HepG2 (cell line): Measurements from ENCODE around the gene TMTC1. TPM values are rescaled to one million over a fixed set of nuclear protein-coding genes. Genes with fewer than 3 reads are reported as not detected.

Experiments used
- ATAC-seq: fragments of 200-7000 bp; cut with Tn5 transposase; 3 replicates; pipeline ENCODE4 v1.9.1; 2020; ENCODE audit warnings: mild to moderate bottlenecking, moderate library complexity
- BruUV-seq: library from RNA; stranded (reverse); fragments of 400-500 nt; replicated peaks from 2 replicates; lab custom pipeline; 2021; lab: Mats Ljungman, UMichigan
- CTCF ChIA-PET: fragments of 300-600 bp; formaldehyde crosslinking; extraction: SDS; loops from one replicate; lab custom pipeline; 2021; ENCODE audit warnings: low total read pairs, inconsistent platforms, low intra/inter-chr PET ratio; lab: Yijun Ruan, JAX
- POLR2A ChIA-PET: fragments of 350-600 bp; sonication (Branson Sonifier 250); formaldehyde crosslinking; loops from one replicate; lab custom pipeline; 2020; ENCODE audit warnings: antibody characterized with exemption, inconsistent platforms; lab: Yijun Ruan, JAX
- DNase-seq: peaks from one replicate; pipeline ENCODE4 v3.0.0-alpha.2; 2015; ENCODE audit warnings: low spot score
- FAIRE-seq: peaks from 3 replicates; lab custom pipeline; 2011; peaks lifted over from hg19 to GRCh38; lab: Jason Lieb, UNC
- H2AFZ ChIP-seq: one replicate; pipeline ENCODE4 v1.6.1; 2011; ENCODE audit warnings: low read length, inconsistent platforms
- H3K27ac ChIP-seq: fragments of 300-600 bp; 3 replicates; pipeline ENCODE4 v1.8.0; 2011; ENCODE audit warnings: mixed run types, mild to moderate bottlenecking, mixed read lengths, low read length, inconsistent platforms; ENCODE audit not compliant: insufficient read depth; ENCODE audit errors: extremely low read length
- H3K27me3 ChIP-seq, 2 experiments: fragments of 200-600 bp in 1 of 2; 2 replicates in 1 of 2; 3 replicates in 1 of 2; pipeline versions ENCODE4 v1.6.0 to v1.8.0; 2011; ENCODE audit warnings: low read length in 2 of 2, mild to moderate bottlenecking in 2 of 2, moderate library complexity in 2 of 2, inconsistent platforms in 1 of 2; ENCODE audit not compliant: insufficient read depth in 2 of 2, control insufficient read depth in 1 of 2
- H3K36me3 ChIP-seq, 2 experiments: fragments of 200-600 bp in 1 of 2; replicated peaks in 1 of 2; 2 replicates in 1 of 2; 3 replicates in 1 of 2; pipeline versions ENCODE4 v1.5.1 to v1.8.0; 2011; ENCODE audit warnings: low read length in 2 of 2, inconsistent platforms in 1 of 2; ENCODE audit not compliant: insufficient read depth in 2 of 2, control insufficient read depth in 1 of 2
- H3K4me1 ChIP-seq: 2 replicates; pipeline ENCODE4 v1.5.1; 2012; ENCODE audit warnings: low read length, inconsistent platforms; ENCODE audit not compliant: insufficient read depth
- H3K4me2 ChIP-seq: 2 replicates; pipeline ENCODE4 v1.6.0; 2011; ENCODE audit warnings: low read depth, low read length, inconsistent platforms
- H3K4me3 ChIP-seq, 3 experiments: fragments of 200-600 bp in 1 of 3; sonication (generic), shearing (Covaris generic) in 1 of 3; replicated peaks in 1 of 3; 2 replicates each; pipeline ENCODE4 v1.5.1; 2011 to 2016; ENCODE audit warnings: low read length in 3 of 3, inconsistent platforms in 2 of 3, low read depth in 2 of 3, mild to moderate bottlenecking in 2 of 3, control low read depth in 1 of 3, mixed read lengths in 1 of 3; ENCODE audit not compliant: insufficient read depth in 1 of 3
- H3K79me2 ChIP-seq: one replicate; pipeline ENCODE4 v1.6.1; 2011; ENCODE audit warnings: low read length, inconsistent platforms; ENCODE audit not compliant: insufficient read depth
- H3K9ac ChIP-seq: 2 replicates; pipeline ENCODE4 v1.6.0; 2011; ENCODE audit warnings: mild to moderate bottlenecking, low read depth, low read length, inconsistent platforms; ENCODE audit not compliant: insufficient read depth
- H3K9me3 ChIP-seq: 2 replicates; pipeline ENCODE4 v1.5.1; 2012; ENCODE audit warnings: mild to moderate bottlenecking, low read length
- H4K20me1 ChIP-seq: 2 replicates; pipeline ENCODE4 v1.6.0; 2011; ENCODE audit warnings: inconsistent platforms, mild to moderate bottlenecking, low read length, moderate library complexity; ENCODE audit not compliant: insufficient read depth
- ATF4 ChIP-seq, 2 experiments: fragments of 450-650 bp in 1 of 2; sonication (generic) in 1 of 2; formaldehyde crosslinking; IDR thresholded peaks; 2 replicates each; pipeline versions ENCODE4 v1.5.0 to v1.8.0; 2020 to 2022; ENCODE audit warnings: mild to moderate bottlenecking in 1 of 2, missing genetic modification reagents in 1 of 2
- BORCS8-MEF2B ChIP-seq: sonication (generic); formaldehyde crosslinking; IDR thresholded peaks from 2 replicates; pipeline ENCODE4 v1.8.0; 2022; ENCODE audit warnings: mild to moderate bottlenecking, missing genetic modification reagents
- GATAD1 ChIP-seq: IDR thresholded peaks from 2 replicates; pipeline ENCODE4 v1.6.1; 2016; ENCODE audit warnings: missing genetic modification reagents, missing compliant biosample characterization
- KLF15 ChIP-seq: sonication (generic); formaldehyde crosslinking; IDR thresholded peaks from 2 replicates; pipeline ENCODE4 v1.8.1; 2023; ENCODE audit warnings: borderline replicate concordance, mild to moderate bottlenecking, inconsistent platforms, missing genetic modification reagents, mixed read lengths
- KLF6 ChIP-seq: IDR thresholded peaks from 2 replicates; pipeline ENCODE4 v1.8.0; 2016; ENCODE audit warnings: missing biosample characterization, missing genetic modification reagents
- MLLT10 ChIP-seq: sonication (generic); formaldehyde crosslinking; IDR thresholded peaks from 2 replicates; pipeline ENCODE4 v1.4.0; 2020; ENCODE audit warnings: missing genetic modification reagents
- PHF21A ChIP-seq: sonication (generic); formaldehyde crosslinking; IDR thresholded peaks from 2 replicates; pipeline ENCODE4 v1.5.0; 2020; ENCODE audit warnings: mild to moderate bottlenecking, missing genetic modification reagents
- RXRB ChIP-seq: IDR thresholded peaks from 2 replicates; pipeline ENCODE4 v1.6.1; 2016; ENCODE audit warnings: borderline replicate concordance, missing genetic modification reagents, missing compliant biosample characterization
- SOX5 ChIP-seq: IDR thresholded peaks from 2 replicates; pipeline ENCODE4 v1.6.1; 2016; ENCODE audit warnings: borderline replicate concordance
- ZFP1 ChIP-seq: IDR thresholded peaks from 2 replicates; pipeline ENCODE4 v1.6.1; 2016
- ZNF101 ChIP-seq: sonication (generic); formaldehyde crosslinking; IDR thresholded peaks from 2 replicates; pipeline ENCODE4 v1.4.0; 2020; ENCODE audit warnings: mild to moderate bottlenecking, low read depth, missing genetic modification reagents, borderline replicate concordance
- ZNF180 ChIP-seq: sonication (generic); formaldehyde crosslinking; IDR thresholded peaks from 2 replicates; pipeline ENCODE4 v1.4.0; 2020; ENCODE audit warnings: low read depth, missing genetic modification reagents, borderline replicate concordance
- ZNF614 ChIP-seq: IDR thresholded peaks from 2 replicates; pipeline ENCODE4 v1.6.1; 2018; ENCODE audit warnings: missing biosample characterization, missing genetic modification reagents, inconsistent platforms, borderline replicate concordance
- WGBS: methylation state at CpG from one replicate; pipeline ENCODE4 v1.1.6; 2017; ENCODE audit warnings: low lambda C conversion rate; 5-methylcytosine and 5-hydroxymethylcytosine counted together
- in situ Hi-C: cut with HindIII; loops from 2 replicates; pipeline ENCODE4 v1.10.0; 2017; ENCODE audit warnings: low pct_unique_long_range_greater_than_20kb; ENCODE audit not compliant: extremely low pct_ligation_motif_present
- intact Hi-C: fragments of 100-400 bp; cut with micrococcal nuclease; formaldehyde crosslinking; loops from one replicate; pipeline ENCODE4 v1.10.0; 2022; ENCODE audit not compliant: unreplicated experiment
- polyA plus RNA-seq, 8 experiments: library from polyadenylated mRNA; depleted of rRNA in 3 of 8; stranded (reverse) in 7 of 8; unstranded in 1 of 8; fragments of >200 nt; fragmentation: Illumina TruSeq in 4 of 8; extraction: Trizol in 4 of 8; gene quantifications; 2 replicates each; pipeline versions ENCODE4 v1.2.1 to v1.2.3, GENCODE V29; 2011 to 2016; ENCODE audit warnings: low read depth in 4 of 8, missing spikeins in 1 of 8, mixed read lengths in 1 of 8; ENCODE audit not compliant: insufficient read depth in 1 of 8
- total RNA-seq, 5 experiments: library from RNA; depleted of rRNA; stranded (reverse); fragments of >200 nt; fragmentation: Illumina TruSeq; extraction: Trizol; gene quantifications; 2 replicates each; pipeline ENCODE4 v1.2.3, GENCODE V29; 2016; ENCODE audit warnings: low read depth in 1 of 5
- TF ChIP-seq, protein P1 (sequence below): sonication (generic); formaldehyde crosslinking; IDR thresholded peaks from 2 replicates; pipeline ENCODE4 v1.8.0; 2022; ENCODE audit warnings: mild to moderate bottlenecking, missing genetic modification reagents, borderline replicate concordance
- TF ChIP-seq, protein P2 (sequence below): IDR thresholded peaks from 2 replicates; pipeline ENCODE4 v1.6.1; 2012; ENCODE audit warnings: inconsistent platforms

The TMTC1 gene
- total and polyA plus RNA-seq, 2 of the 13 experiments (the other 11 are each of a cell fraction or from before 2014, with no cell fraction given) = 0.69 to 1.8 TPM

DNA sequence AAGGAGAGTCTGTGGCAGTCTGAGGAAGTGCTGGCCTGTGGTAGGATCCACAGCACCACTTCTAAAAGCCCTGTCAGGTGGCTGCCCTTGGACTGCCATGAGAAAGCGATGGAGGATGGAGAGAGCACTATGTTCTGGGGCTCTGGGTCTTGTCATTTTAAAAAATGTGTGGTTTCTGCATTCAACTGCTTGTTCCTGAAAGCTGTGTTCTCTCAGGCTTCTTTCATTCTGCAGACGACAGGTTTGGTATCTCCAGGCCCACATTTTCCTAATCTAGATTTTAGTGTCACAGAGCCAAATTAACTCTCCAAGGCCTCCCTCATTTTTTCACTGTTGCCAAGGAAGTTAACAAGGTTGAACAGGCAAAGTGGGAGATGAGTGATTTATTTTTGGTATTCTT is 296.8 kb downstream of the TMTC1 start:
- Histone ChIP-seq H2AFZ (no peak overlapping the region), H3K4me2 (no peak overlapping the region), H3K27me3 (no peaks in the 10 kb centered on the region), H3K9ac (no peak overlapping the region), H3K27ac (no peak overlapping the region), H3K79me2 (no peaks in the 10 kb centered on the region), H3K4me1 (no peaks in the 10 kb centered on the region), H3K36me3 (no peaks in the 10 kb centered on the region), H3K9me3 (no peaks in the 10 kb centered on the region), H3K4me3 (no peak overlapping the region), H4K20me1 (no peaks in the 10 kb centered on the region)
- DNase-seq (no peak), FAIRE-seq (no peak), ATAC-seq (no peak)
- TF ChIP-seq, protein P1, sequence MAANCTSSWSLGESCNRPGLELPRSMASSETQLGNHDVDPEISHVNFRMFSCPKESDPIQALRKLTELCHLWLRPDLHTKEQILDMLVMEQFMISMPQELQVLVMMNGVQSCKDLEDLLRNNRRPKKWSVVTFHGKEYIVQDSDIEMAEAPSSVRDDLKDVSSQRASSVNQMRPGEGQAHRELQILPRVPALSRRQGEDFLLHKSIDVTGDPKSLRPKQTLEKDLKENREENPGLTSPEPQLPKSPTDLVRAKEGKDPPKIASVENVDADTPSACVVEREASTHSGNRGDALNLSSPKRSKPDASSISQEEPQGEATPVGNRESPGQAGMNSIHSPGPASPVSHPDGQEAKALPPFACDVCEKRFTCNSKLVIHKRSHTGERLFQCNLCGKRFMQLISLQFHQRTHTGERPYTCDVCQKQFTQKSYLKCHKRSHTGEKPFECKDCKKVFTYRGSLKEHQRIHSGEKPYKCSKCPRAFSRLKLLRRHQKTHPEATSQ = no peak
- no peak for TF ChIP-seq PHF21A (CRISPR knock-in tag)
- TF ChIP-seq, protein P2, sequence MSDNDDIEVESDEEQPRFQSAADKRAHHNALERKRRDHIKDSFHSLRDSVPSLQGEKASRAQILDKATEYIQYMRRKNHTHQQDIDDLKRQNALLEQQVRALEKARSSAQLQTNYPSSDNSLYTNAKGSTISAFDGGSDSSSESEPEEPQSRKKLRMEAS = no peak
- TF ChIP-seq ZNF101 (CRISPR knock-in tag) = no peak
- no peak for TF ChIP-seq MLLT10 (CRISPR knock-in tag)
- no peak for TF ChIP-seq BORCS8-MEF2B (CRISPR knock-in tag)
- TF ChIP-seq KLF15 (CRISPR knock-in tag) = no peak
- TF ChIP-seq GATAD1 (CRISPR knock-in tag) = no peak
- no peak for TF ChIP-seq ZNF180 (CRISPR knock-in tag)
- no peak for TF ChIP-seq KLF6
- no peak for TF ChIP-seq ZFP1 (CRISPR knock-in tag)
- TF ChIP-seq SOX5 (CRISPR knock-in tag) = no peak
- TF ChIP-seq ATF4 (CRISPR knock-in tag; IDR thresholded peaks at IDR 0.05) = no peak
- no peak for TF ChIP-seq ZNF614 (CRISPR knock-in tag)
- no peak for TF ChIP-seq RXRB (CRISPR knock-in tag)
- POLR2A ChIA-PET = no interaction called here
- in situ Hi-C loops (no loop called here), intact Hi-C loops (no loop called here)
- WGBS = 31% methylated on average over 2 of the region's 2 CpGs
- CTCF ChIA-PET = no interaction called here
- no TSS peak for BruUV-seq
